Mammary epithelial cell (primary cell): ENCODE data around the gene RAB37.

Experiments used
- EZH2 ChIP-seq: IDR thresholded peaks from 2 replicates; pipeline ENCODE4 v1.6.1; 2012; ENCODE audit warnings: low read length, inconsistent platforms, borderline replicate concordance
- TF ChIP-seq, protein P1 (sequence below), 2 donors: IDR thresholded peaks in 1 of 2; conservative IDR thresholded peaks in 1 of 2; 2 replicates each; pipeline ENCODE4 v1.5.1; 2011 to 2012; ENCODE audit warnings: inconsistent platforms in 2 of 2, low read length in 2 of 2, mild to moderate bottlenecking in 2 of 2, control low read depth in 1 of 2, low read depth in 1 of 2; ENCODE audit not compliant: insufficient read depth in 1 of 2; ENCODE audit errors: extremely low read depth in 1 of 2

DNA sequence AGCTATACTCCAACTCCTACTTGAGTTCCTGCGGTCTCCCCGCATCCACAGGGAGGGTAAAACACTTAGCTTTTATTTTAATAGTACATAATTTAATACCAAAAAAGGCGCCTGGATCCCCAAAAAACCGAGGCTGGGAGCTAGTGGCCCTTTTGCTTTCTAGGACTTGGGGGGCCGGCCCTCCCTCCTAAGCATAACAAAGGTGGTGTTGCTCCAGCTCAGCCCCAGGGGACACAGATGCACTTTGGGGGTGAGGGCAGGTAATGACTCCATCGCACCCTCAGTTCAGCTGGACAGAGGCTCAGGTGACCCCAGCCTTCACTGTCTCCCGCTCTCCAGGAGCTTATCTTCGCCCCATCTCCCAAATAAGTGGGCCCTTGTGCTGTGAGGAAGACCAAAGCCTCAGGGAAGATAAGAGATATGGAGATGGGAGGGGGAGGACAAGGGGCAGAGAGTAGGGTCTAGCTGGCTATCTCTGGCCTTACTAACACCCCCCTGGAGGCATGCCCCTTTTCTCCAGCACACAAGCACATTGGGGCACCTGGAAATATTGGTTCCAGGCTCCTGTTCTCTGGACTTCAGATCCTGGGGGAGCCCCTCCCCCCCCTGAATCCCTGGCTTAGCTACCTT lies 8.6 kb downstream of the RAB37 start:
- TF ChIP-seq, protein P1, sequence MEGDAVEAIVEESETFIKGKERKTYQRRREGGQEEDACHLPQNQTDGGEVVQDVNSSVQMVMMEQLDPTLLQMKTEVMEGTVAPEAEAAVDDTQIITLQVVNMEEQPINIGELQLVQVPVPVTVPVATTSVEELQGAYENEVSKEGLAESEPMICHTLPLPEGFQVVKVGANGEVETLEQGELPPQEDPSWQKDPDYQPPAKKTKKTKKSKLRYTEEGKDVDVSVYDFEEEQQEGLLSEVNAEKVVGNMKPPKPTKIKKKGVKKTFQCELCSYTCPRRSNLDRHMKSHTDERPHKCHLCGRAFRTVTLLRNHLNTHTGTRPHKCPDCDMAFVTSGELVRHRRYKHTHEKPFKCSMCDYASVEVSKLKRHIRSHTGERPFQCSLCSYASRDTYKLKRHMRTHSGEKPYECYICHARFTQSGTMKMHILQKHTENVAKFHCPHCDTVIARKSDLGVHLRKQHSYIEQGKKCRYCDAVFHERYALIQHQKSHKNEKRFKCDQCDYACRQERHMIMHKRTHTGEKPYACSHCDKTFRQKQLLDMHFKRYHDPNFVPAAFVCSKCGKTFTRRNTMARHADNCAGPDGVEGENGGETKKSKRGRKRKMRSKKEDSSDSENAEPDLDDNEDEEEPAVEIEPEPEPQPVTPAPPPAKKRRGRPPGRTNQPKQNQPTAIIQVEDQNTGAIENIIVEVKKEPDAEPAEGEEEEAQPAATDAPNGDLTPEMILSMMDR (conservative IDR thresholded peaks at IDR 0.05 in 1 of 2, IDR thresholded peaks at IDR 0.05 in 1 of 2; ENCODE audit: extremely low read depth in 1 of 2, insufficient read depth in 1 of 2, low read depth in 1 of 2, low read length in 2 of 2), result no peak
- TF ChIP-seq EZH2, result no peak
